Glutamatergic neuron (in vitro differentiated cells): Measurements from ENCODE around the gene MRTFA. TPM values are rescaled to one million over a fixed set of nuclear protein-coding genes. Genes with fewer than 3 reads are reported as not detected.
"Not testable (repeated sequence)": the region's sequence is repeated elsewhere in the genome, so short reads cannot be mapped to it uniquely, and the experiment has no call there.

Experiments used
- DNase-seq: peaks from one replicate; pipeline ENCODE4 v3.0.0; 2022
- H3K27ac Mint-ChIP-seq: one replicate; pipeline ENCODE4 v1.8.0; 2020; ENCODE audit warnings: mild to moderate bottlenecking, mixed read lengths, inconsistent platforms; ENCODE audit not compliant: unreplicated experiment
- H3K27me3 Mint-ChIP-seq: one replicate; pipeline ENCODE4 v1.8.0; 2020; ENCODE audit warnings: mild to moderate bottlenecking, moderate library complexity, mixed read lengths, inconsistent platforms; ENCODE audit not compliant: unreplicated experiment
- H3K36me3 Mint-ChIP-seq: one replicate; pipeline ENCODE4 v1.8.0; 2020; ENCODE audit warnings: mild to moderate bottlenecking, mixed read lengths, inconsistent platforms; ENCODE audit not compliant: unreplicated experiment
- H3K4me1 Mint-ChIP-seq: one replicate; pipeline ENCODE4 v1.8.0; 2020; ENCODE audit warnings: mild to moderate bottlenecking, low read depth, mixed read lengths, inconsistent platforms; ENCODE audit not compliant: unreplicated experiment
- H3K4me3 Mint-ChIP-seq: one replicate; pipeline ENCODE4 v1.8.0; 2020; ENCODE audit warnings: mild to moderate bottlenecking, mixed read lengths, inconsistent platforms; ENCODE audit not compliant: unreplicated experiment
- H3K9me3 Mint-ChIP-seq: one replicate; pipeline ENCODE4 v1.8.0; 2020; ENCODE audit warnings: mild to moderate bottlenecking, moderate library complexity, mixed read lengths, inconsistent platforms; ENCODE audit not compliant: unreplicated experiment
- CTCF ChIP-seq: fragments of 200-600 bp; sonication (generic); IDR thresholded peaks from one replicate; pipeline ENCODE4 v1.5.0; 2021; ENCODE audit not compliant: partially characterized antibody, unreplicated experiment
- total RNA-seq: library from RNA; stranded (reverse); fragmentation: NEBNext Ultra II Directional; extraction: Animal tissue kit (Norgen Biotek cat#: 25700); gene quantifications from one replicate; pipeline ENCODE4 v1.2.1, GENCODE V29; 2021; ENCODE audit not compliant: unreplicated experiment

The MRTFA gene
- total RNA-seq, 1 donor from 2014 or later, result 91.7 TPM

GRCh38 chr22:40385036-40385782, 251.3 kb downstream of the MRTFA start:
- Mint-ChIP-seq H3K4me1 (no peaks in the 10 kb centered on the region), H3K36me3 (peaks cover 5% of the 10 kb centered on the region), H3K4me3 (no peak overlapping the region), H3K27me3 (peaks cover 6% of the 10 kb centered on the region), H3K9me3 (no peaks in the 10 kb centered on the region), H3K27ac (no peak overlapping the region)
- DNase-seq, result no peak
- no peak for TF ChIP-seq CTCF

- no peak for TF ChIP-seq CTCF
- Mint-ChIP-seq H3K27me3 (peaks cover 4% of the 10 kb centered on the region), H3K9me3 (no peaks in the 10 kb centered on the region), H3K4me1 (no peaks in the 10 kb centered on the region), H3K36me3 (peaks cover 5% of the 10 kb centered on the region), H3K27ac (no peak overlapping the region), H3K4me3 (no peak overlapping the region)
- no peak for DNase-seq
Measured at GRCh38 chr22:40383905-40384304, 252.6 kb downstream of the MRTFA start.

- Mint-ChIP-seq H3K9me3 (no peaks in the 10 kb centered on the region), H3K4me3 (no peak overlapping the region), H3K27ac (no peak overlapping the region), H3K36me3 (peaks cover 5% of the 10 kb centered on the region), H3K4me1 (no peaks in the 10 kb centered on the region), H3K27me3 (peaks cover 3% of the 10 kb centered on the region)
- no peak for DNase-seq
- no peak for TF ChIP-seq CTCF
Measured at GRCh38 chr22:40381461-40381860, 255.1 kb downstream of the MRTFA start.

- not testable (repeated sequence) for H3K4me3 Mint-ChIP-seq, H3K4me1 Mint-ChIP-seq, H3K27ac Mint-ChIP-seq, H3K36me3 Mint-ChIP-seq, H3K27me3 Mint-ChIP-seq, DNase-seq, H3K9me3 Mint-ChIP-seq
Measured at GRCh38 chr22:40378448-40378847, 258.1 kb downstream of the MRTFA start.

- no peak for TF ChIP-seq CTCF
- no peaks in the 10 kb centered on the region for H3K27me3 Mint-ChIP-seq
- H3K36me3 Mint-ChIP-seq, result no peaks in the 10 kb centered on the region
- no peak overlapping the region for H3K4me3 Mint-ChIP-seq
- no peaks in the 10 kb centered on the region for H3K4me1 Mint-ChIP-seq
- no peaks in the 10 kb centered on the region for H3K9me3 Mint-ChIP-seq
- no peak overlapping the region for H3K27ac Mint-ChIP-seq
- no peak for DNase-seq
Measured at GRCh38 chr22:40377931-40378330, 258.6 kb downstream of the MRTFA start.
